Calu3 (cell line): ENCODE measurements around the gene VRK3. TPM values are rescaled to one million over a fixed set of nuclear protein-coding genes. Genes with fewer than 3 reads are reported as not detected.

Source experiments
- BruUV-seq: library from RNA; stranded (reverse); fragments of 400-500 nt; replicated peaks from 2 replicates; lab custom pipeline; 2021; lab: Mats Ljungman, UMichigan
- CTCF ChIA-PET: fragments of 300-600 bp; sonication (Branson Sonifier 250); formaldehyde crosslinking; loops from one replicate; lab custom pipeline; 2022; ENCODE audit warnings: antibody characterized with exemption; lab: Charles Lee
- DNase-seq: peaks from one replicate; pipeline ENCODE4 v3.0.0; 2022
- H3K27ac Mint-ChIP-seq: one replicate; pipeline ENCODE4 v1.8.0; 2022; ENCODE audit warnings: mixed read lengths; ENCODE audit not compliant: unreplicated experiment
- H3K27me3 Mint-ChIP-seq: one replicate; pipeline ENCODE4 v1.8.0; 2022; ENCODE audit warnings: mixed read lengths; ENCODE audit not compliant: unreplicated experiment
- H3K36me3 Mint-ChIP-seq: one replicate; pipeline ENCODE4 v1.8.0; 2022; ENCODE audit warnings: mild to moderate bottlenecking, moderate library complexity, mixed read lengths; ENCODE audit not compliant: insufficient read depth, unreplicated experiment
- H3K4me1 Mint-ChIP-seq: one replicate; pipeline ENCODE4 v1.8.0; 2022; ENCODE audit warnings: mild to moderate bottlenecking, low read depth, mixed read lengths; ENCODE audit not compliant: unreplicated experiment
- H3K4me3 Mint-ChIP-seq: one replicate; pipeline ENCODE4 v1.8.0; 2022; ENCODE audit warnings: mild to moderate bottlenecking, low read depth, moderate library complexity, mixed read lengths; ENCODE audit not compliant: unreplicated experiment
- H3K9me3 Mint-ChIP-seq: one replicate; pipeline ENCODE4 v1.8.0; 2022; ENCODE audit warnings: low read depth, mixed read lengths; ENCODE audit not compliant: unreplicated experiment
- CTCF ChIP-seq: fragments of 200-600 bp; IDR thresholded peaks from one replicate; pipeline ENCODE4 v1.8.0; 2022; ENCODE audit warnings: antibody characterized with exemption; ENCODE audit not compliant: unreplicated experiment
- intact Hi-C: fragments of 100-400 bp; cut with micrococcal nuclease; formaldehyde crosslinking; loops from one replicate; pipeline ENCODE4 v1.10.0; 2022; ENCODE audit not compliant: unreplicated experiment
- total RNA-seq: library from RNA; stranded (reverse); gene quantifications from 2 replicates; pipeline ENCODE4 v1.2.3, GENCODE V29; 2022

VRK3 gene
- total RNA-seq, 1 experiment from 2014 or later, result 74.5 TPM

DNA sequence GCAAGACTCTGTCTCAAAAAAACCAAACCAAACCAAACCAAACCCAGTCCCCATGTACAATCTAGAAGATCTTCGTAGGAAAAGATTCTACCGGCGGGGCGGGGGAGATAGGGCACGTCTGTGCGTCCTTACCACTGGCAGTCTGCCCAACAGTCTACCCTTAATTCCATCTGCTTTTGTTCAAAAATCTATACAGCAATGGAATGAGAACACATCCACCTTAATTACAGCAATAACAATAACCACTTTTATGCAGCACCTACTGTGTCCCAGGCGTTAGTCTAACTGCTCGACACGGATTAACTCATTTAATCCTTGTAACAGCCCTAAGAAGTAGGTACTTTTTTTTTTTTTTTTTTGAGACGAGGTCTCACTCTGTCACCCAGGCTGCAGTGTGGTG lies 98.7 kb downstream of the VRK3 start:
- DNase-seq, result no peak
- Mint-ChIP-seq H3K27ac (no peak overlapping the region), H3K4me3 (no peak overlapping the region), H3K9me3 (no peaks in the 10 kb centered on the region), H3K4me1 (peaks cover 22% of the 10 kb centered on the region), H3K27me3 (no peaks in the 10 kb centered on the region), H3K36me3 (peaks cover 91% of the 10 kb centered on the region)
- TF ChIP-seq CTCF, result no peak
- no TSS peak for BruUV-seq
- intact Hi-C loops, result no loop called here
- CTCF ChIA-PET, result no interaction called here

Other genes starting within 250 kb of the VRK3 start
- gene FUZ, start 212.1 kb downstream of the VRK3 start, total RNA-seq, result 12.2 and 17.0 TPM in 2 replicates
- gene MED25, start 207.1 kb downstream of the VRK3 start, total RNA-seq, result 89.7 and 95.8 TPM in 2 replicates
- 231 and 256 TPM in 2 replicates for gene PTOV1, start 174.2 kb downstream of the VRK3 start, total RNA-seq
- 185 and 189 TPM in 2 replicates for gene PNKP, start 157.8 kb downstream of the VRK3 start, total RNA-seq
- 58.9 and 65.2 TPM in 2 replicates for gene AKT1S1, start 148.0 kb downstream of the VRK3 start, total RNA-seq
- gene TBC1D17, start 147.7 kb downstream of the VRK3 start, total RNA-seq, result 54.7 and 56.9 TPM in 2 replicates
- 8.2 and 10.7 TPM in 2 replicates for gene IL4I1, start 128.5 kb downstream of the VRK3 start, total RNA-seq
- 30.7 and 40.6 TPM in 2 replicates for gene ATF5, start 96.2 kb downstream of the VRK3 start, total RNA-seq
- 116 and 124 TPM in 2 replicates for gene NUP62, start 95.9 kb downstream of the VRK3 start, total RNA-seq
- gene SIGLEC11, start 64.2 kb downstream of the VRK3 start, total RNA-seq, result not detected in 2 replicates
- gene ZNF473, start 633 bp upstream of the VRK3 start, total RNA-seq, result 27.2 and 28.8 TPM in 2 replicates
- not detected in 2 replicates for gene IZUMO2, start 137.9 kb upstream of the VRK3 start, total RNA-seq
- gene MYH14, start 178.2 kb upstream of the VRK3 start, total RNA-seq, result 255 and 312 TPM in 2 replicates